HFFc6 (cell line): ENCODE measurements around the gene KRT86. TPM values are rescaled to one million over a fixed set of nuclear protein-coding genes. Genes with fewer than 3 reads are reported as not detected.

Experiments used
- DNase-seq: peaks from one replicate; pipeline ENCODE4 v3.0.0-alpha.2; 2018
- H3K27ac Mint-ChIP-seq: 2 replicates; pipeline ENCODE4 v1.8.0; 2020; ENCODE audit warnings: mild to moderate bottlenecking, mixed read lengths
- H3K27me3 Mint-ChIP-seq: 2 replicates; pipeline ENCODE4 v1.8.0; 2021; ENCODE audit warnings: mild to moderate bottlenecking, moderate library complexity, mixed read lengths; ENCODE audit not compliant: insufficient read depth
- H3K36me3 Mint-ChIP-seq: 2 replicates; pipeline ENCODE4 v1.8.0; 2021; ENCODE audit warnings: low read depth, mixed read lengths
- H3K4me1 Mint-ChIP-seq: 2 replicates; pipeline ENCODE4 v1.8.0; 2020; ENCODE audit warnings: low read depth, mixed read lengths
- H3K4me3 Mint-ChIP-seq: 2 replicates; pipeline ENCODE4 v1.8.0; 2020; ENCODE audit warnings: mild to moderate bottlenecking, moderate library complexity, mixed read lengths
- H3K9me3 Mint-ChIP-seq: 2 replicates; pipeline ENCODE4 v1.8.0; 2020; ENCODE audit warnings: mild to moderate bottlenecking, mixed read lengths
- total RNA-seq, 6 experiments: library from RNA; stranded (reverse); fragmentation: NEBNext Ultra II Directional; extraction: Animal tissue kit (Norgen Biotek cat#: 25700); gene quantifications; 2 replicates in 1 of 6; 3 replicates in 5 of 6; pipeline ENCODE4 v1.2.3, GENCODE V29; 2021
- TF ChIP-seq, protein P1 (sequence below): fragments of 200-600 bp; sonication (generic); IDR thresholded peaks from 2 replicates; pipeline ENCODE4 v1.5.0; 2021; ENCODE audit warnings: antibody characterized with exemption, mild to moderate bottlenecking

The KRT86 gene
- total RNA-seq, 6 experiments from 2014 or later: 0.15 to 0.26 (median 0.19) TPM; not detected in 1

DNA sequence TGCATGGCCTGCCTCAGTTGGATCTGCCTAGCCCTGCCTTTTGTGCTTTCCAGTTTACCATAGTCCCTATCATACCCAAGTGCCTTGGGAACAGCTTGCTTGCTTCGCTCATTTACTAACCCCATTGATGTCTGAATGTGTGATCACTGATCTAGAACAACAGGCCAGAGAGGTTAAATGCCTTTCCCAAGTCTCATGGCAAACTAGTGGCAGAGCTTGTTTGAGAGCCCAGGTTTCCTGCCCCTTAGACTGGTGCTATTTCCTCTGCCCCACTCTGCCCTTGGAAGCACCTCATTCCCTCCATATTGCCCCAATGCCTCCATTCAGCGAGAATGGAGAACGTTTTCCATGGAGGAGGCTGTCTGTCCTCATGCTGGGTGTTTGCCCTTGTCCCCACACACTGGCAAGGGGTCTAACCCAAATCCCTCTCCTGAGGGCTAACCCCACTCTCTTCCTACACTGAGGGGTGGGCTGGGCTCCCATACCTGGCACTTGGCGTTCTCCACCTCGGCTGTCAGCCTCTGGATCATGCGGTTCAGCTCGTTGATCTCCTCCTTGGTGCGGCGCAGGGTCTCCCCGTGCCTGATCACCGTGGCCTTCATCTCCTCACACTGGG is 21.6 kb upstream of the KRT86 start:
- TF ChIP-seq, protein P1, sequence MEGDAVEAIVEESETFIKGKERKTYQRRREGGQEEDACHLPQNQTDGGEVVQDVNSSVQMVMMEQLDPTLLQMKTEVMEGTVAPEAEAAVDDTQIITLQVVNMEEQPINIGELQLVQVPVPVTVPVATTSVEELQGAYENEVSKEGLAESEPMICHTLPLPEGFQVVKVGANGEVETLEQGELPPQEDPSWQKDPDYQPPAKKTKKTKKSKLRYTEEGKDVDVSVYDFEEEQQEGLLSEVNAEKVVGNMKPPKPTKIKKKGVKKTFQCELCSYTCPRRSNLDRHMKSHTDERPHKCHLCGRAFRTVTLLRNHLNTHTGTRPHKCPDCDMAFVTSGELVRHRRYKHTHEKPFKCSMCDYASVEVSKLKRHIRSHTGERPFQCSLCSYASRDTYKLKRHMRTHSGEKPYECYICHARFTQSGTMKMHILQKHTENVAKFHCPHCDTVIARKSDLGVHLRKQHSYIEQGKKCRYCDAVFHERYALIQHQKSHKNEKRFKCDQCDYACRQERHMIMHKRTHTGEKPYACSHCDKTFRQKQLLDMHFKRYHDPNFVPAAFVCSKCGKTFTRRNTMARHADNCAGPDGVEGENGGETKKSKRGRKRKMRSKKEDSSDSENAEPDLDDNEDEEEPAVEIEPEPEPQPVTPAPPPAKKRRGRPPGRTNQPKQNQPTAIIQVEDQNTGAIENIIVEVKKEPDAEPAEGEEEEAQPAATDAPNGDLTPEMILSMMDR: no peak
- Mint-ChIP-seq H3K27ac (no peak overlapping the region; the same call in 1 of the 2 replicates), H3K27me3 (peaks cover 11% of the 10 kb centered on the region), H3K36me3 (no peaks in the 10 kb centered on the region), H3K4me1 (peaks cover 13% of the 10 kb centered on the region), H3K9me3 (no peaks in the 10 kb centered on the region), H3K4me3 (no peak overlapping the region)
- DNase-seq: no peak

DNA sequence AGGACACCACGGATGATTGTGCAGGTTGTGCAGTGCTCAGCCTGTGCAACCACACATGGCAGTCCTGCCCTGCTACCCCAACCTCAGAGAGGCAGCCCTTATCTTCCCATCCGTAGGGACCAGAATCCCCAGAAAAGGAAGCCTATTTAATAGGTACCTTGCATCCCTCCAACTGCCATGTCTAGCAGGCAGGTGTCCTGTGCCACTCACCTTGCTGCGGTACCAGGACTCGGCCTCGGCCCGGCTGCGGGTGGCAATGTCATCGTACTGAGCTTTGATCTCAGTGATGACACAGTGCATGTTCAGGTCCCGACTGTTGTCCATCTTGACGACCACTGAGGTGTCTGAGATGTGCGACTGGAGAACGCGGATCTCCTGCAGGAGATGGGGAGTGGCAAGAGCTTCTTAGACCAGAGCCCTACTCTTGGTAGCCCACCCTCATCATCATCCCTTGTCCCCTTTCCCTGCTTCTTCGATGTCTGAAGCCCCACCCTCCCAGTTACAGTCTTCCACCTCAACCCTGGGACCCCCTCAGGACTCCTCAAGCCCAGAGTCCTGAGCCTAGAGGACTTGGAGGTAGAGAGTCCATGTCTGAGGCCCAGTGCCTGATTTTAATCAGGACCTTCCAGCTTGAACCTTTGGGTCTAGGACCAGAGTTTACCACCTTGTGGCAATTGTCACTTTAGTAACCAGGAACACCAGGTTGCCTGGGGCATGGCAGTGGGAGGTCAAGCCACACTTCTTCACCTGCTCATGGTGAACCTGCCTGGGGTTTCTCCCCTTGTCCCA is 20.9 kb upstream of the KRT86 start:
- Mint-ChIP-seq H3K36me3 (no peaks in the 10 kb centered on the region), H3K27me3 (peaks cover 9% of the 10 kb centered on the region), H3K4me3 (no peak overlapping the region), H3K4me1 (peaks cover 12% of the 10 kb centered on the region), H3K9me3 (no peaks in the 10 kb centered on the region), H3K27ac (no peak overlapping the region)
- TF ChIP-seq, protein P1: no peak
- no peak for DNase-seq

DNA sequence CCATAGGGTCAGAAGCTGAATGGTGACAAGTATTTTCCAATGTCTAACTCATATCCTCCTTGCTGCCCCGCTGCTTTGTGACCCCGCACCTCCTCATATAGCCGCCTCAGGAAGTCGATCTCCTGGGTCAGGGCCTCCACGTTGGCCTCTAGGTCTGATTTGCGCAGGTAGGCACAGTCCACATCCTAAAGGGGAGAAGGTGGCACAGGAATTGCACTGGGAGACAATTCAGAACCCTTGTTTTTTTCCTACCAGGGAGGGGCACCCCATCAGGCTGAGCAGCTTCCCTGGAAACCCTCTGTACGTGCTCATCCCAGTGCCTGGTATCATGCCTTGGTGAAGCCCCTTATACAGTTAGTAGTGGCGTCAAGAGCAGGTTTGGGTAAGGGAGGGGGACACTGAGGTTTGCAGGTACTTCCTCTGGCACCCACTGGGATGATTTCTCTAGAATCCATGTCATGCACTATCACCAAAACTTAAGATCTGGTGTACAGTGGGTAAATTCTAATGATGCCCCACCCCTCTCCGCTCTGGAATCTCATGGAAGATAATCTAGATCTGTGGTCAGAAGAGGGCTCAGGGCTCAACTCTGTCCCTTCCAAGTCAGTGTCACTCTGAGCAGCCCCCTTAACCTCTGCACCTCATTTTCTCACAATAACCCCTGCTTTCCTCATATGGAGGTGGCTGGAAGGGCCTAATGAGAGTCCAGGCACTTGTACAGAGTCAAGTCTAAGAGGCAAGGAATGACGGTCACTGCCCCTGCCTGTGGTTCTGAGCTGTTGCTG is 20.1 kb upstream of the KRT86 start:
- DNase-seq: no peak
- Mint-ChIP-seq H3K9me3 (no peaks in the 10 kb centered on the region), H3K27ac (no peak overlapping the region), H3K4me1 (peaks cover 5% of the 10 kb centered on the region), H3K36me3 (no peaks in the 10 kb centered on the region), H3K27me3 (peaks cover 7% of the 10 kb centered on the region), H3K4me3 (no peak overlapping the region)
- TF ChIP-seq, protein P1: no peak

DNA sequence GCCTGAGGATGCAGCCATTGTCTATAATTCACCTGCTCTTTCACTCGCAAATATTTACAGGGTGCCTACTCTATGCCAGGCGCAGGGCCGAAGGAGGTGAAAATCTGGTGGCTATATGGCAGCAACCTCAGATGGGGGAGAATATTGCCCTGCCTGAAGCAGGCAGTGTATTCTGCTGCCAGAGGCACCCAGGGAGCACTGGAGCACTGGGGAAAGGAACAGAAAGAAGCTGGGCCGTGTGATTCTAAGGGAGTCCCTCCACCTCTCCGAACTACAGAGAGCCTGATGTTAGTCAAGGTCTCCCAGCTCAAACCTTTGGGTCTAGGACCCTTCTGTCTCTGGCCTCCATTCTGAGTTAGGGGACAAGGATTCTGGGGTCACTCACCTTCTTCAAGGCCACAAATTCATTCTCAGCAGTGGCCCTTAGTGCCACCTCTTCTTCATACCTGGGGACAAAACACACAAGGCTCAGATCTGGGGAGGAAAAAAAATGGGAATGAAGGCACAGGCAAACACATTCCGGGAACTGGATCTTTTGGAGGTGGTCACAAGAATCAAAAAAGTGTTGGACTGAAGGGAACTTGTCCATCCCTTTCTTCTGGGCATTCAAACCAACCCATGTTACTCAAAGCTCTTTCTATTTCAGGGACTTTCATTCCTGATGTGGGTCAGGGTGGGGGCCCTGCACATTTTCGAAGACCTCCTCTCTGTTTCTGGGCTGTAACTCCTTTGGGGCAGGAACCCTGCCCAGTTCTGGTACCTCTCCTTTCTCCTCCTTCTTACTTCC is 19.3 kb upstream of the KRT86 start:
- peaks cover 7% of the 10 kb centered on the region for H3K27me3 Mint-ChIP-seq

More for the DNA sequence above, 19.3 kb upstream of the KRT86 start:
- no peaks in the 10 kb centered on the region for H3K36me3 Mint-ChIP-seq
- no peak overlapping the region for H3K27ac Mint-ChIP-seq
- no peaks in the 10 kb centered on the region for H3K9me3 Mint-ChIP-seq
- peaks cover 9% of the 10 kb centered on the region for H3K4me1 Mint-ChIP-seq
- DNase-seq: no peak
- H3K4me3 Mint-ChIP-seq: no peak overlapping the region
- TF ChIP-seq, protein P1: no peak
